HepG2 (cell line): ENCODE measurements around the gene OR6T1. TPM values are rescaled to one million over a fixed set of nuclear protein-coding genes. Genes with fewer than 3 reads are reported as not detected.

Experiments used
- ATAC-seq: fragments of 200-7000 bp; cut with Tn5 transposase; 3 replicates; pipeline ENCODE4 v1.9.1; 2020; ENCODE audit warnings: mild to moderate bottlenecking, moderate library complexity
- BruUV-seq: library from RNA; stranded (reverse); fragments of 400-500 nt; replicated peaks from 2 replicates; lab custom pipeline; 2021; lab: Mats Ljungman, UMichigan
- CTCF ChIA-PET: fragments of 300-600 bp; formaldehyde crosslinking; extraction: SDS; loops from one replicate; lab custom pipeline; 2021; ENCODE audit warnings: low total read pairs, inconsistent platforms, low intra/inter-chr PET ratio; lab: Yijun Ruan, JAX
- POLR2A ChIA-PET: fragments of 350-600 bp; sonication (Branson Sonifier 250); formaldehyde crosslinking; loops from one replicate; lab custom pipeline; 2020; ENCODE audit warnings: antibody characterized with exemption, inconsistent platforms; lab: Yijun Ruan, JAX
- DNase-seq: peaks from one replicate; pipeline ENCODE4 v3.0.0-alpha.2; 2015; ENCODE audit warnings: low spot score
- FAIRE-seq: peaks from 3 replicates; lab custom pipeline; 2011; peaks lifted over from hg19 to GRCh38; lab: Jason Lieb, UNC
- H2AFZ ChIP-seq: one replicate; pipeline ENCODE4 v1.6.1; 2011; ENCODE audit warnings: low read length, inconsistent platforms
- H3K27ac ChIP-seq: fragments of 300-600 bp; 3 replicates; pipeline ENCODE4 v1.8.0; 2011; ENCODE audit warnings: mixed run types, mild to moderate bottlenecking, mixed read lengths, low read length, inconsistent platforms; ENCODE audit not compliant: insufficient read depth; ENCODE audit errors: extremely low read length
- H3K27me3 ChIP-seq, 2 experiments: fragments of 200-600 bp in 1 of 2; 2 replicates in 1 of 2; 3 replicates in 1 of 2; pipeline versions ENCODE4 v1.6.0 to v1.8.0; 2011; ENCODE audit warnings: low read length in 2 of 2, mild to moderate bottlenecking in 2 of 2, moderate library complexity in 2 of 2, inconsistent platforms in 1 of 2; ENCODE audit not compliant: insufficient read depth in 2 of 2, control insufficient read depth in 1 of 2
- H3K36me3 ChIP-seq, 2 experiments: fragments of 200-600 bp in 1 of 2; replicated peaks in 1 of 2; 2 replicates in 1 of 2; 3 replicates in 1 of 2; pipeline versions ENCODE4 v1.5.1 to v1.8.0; 2011; ENCODE audit warnings: low read length in 2 of 2, inconsistent platforms in 1 of 2; ENCODE audit not compliant: insufficient read depth in 2 of 2, control insufficient read depth in 1 of 2
- H3K4me1 ChIP-seq: 2 replicates; pipeline ENCODE4 v1.5.1; 2012; ENCODE audit warnings: low read length, inconsistent platforms; ENCODE audit not compliant: insufficient read depth
- H3K4me2 ChIP-seq: 2 replicates; pipeline ENCODE4 v1.6.0; 2011; ENCODE audit warnings: low read depth, low read length, inconsistent platforms
- H3K4me3 ChIP-seq, 3 experiments: fragments of 200-600 bp in 1 of 3; sonication (generic), shearing (Covaris generic) in 1 of 3; replicated peaks in 1 of 3; 2 replicates each; pipeline ENCODE4 v1.5.1; 2011 to 2016; ENCODE audit warnings: low read length in 3 of 3, inconsistent platforms in 2 of 3, low read depth in 2 of 3, mild to moderate bottlenecking in 2 of 3, control low read depth in 1 of 3, mixed read lengths in 1 of 3; ENCODE audit not compliant: insufficient read depth in 1 of 3
- H3K79me2 ChIP-seq: one replicate; pipeline ENCODE4 v1.6.1; 2011; ENCODE audit warnings: low read length, inconsistent platforms; ENCODE audit not compliant: insufficient read depth
- H3K9ac ChIP-seq: 2 replicates; pipeline ENCODE4 v1.6.0; 2011; ENCODE audit warnings: mild to moderate bottlenecking, low read depth, low read length, inconsistent platforms; ENCODE audit not compliant: insufficient read depth
- H3K9me3 ChIP-seq: 2 replicates; pipeline ENCODE4 v1.5.1; 2012; ENCODE audit warnings: mild to moderate bottlenecking, low read length
- H4K20me1 ChIP-seq: 2 replicates; pipeline ENCODE4 v1.6.0; 2011; ENCODE audit warnings: inconsistent platforms, mild to moderate bottlenecking, low read length, moderate library complexity; ENCODE audit not compliant: insufficient read depth
- DZIP1 ChIP-seq: sonication (generic); formaldehyde crosslinking; IDR thresholded peaks from 2 replicates; pipeline ENCODE4 v1.5.0; 2020; ENCODE audit warnings: mild to moderate bottlenecking, missing genetic modification reagents
- NFE2 ChIP-seq: sonication (generic); formaldehyde crosslinking; IDR thresholded peaks from 2 replicates; pipeline ENCODE4 v1.4.0; 2020; ENCODE audit warnings: missing genetic modification reagents
- SPEN ChIP-seq: sonication (generic); formaldehyde crosslinking; IDR thresholded peaks from 2 replicates; pipeline ENCODE4 v1.5.1; 2020; ENCODE audit warnings: low read depth, mild to moderate bottlenecking, missing genetic modification reagents
- THRA ChIP-seq: sonication (generic); formaldehyde crosslinking; IDR thresholded peaks from 2 replicates; pipeline ENCODE4 v1.4.0; 2020; ENCODE audit warnings: missing genetic modification reagents, borderline replicate concordance
- XRCC5 ChIP-seq: fragments of 200-400 bp; formaldehyde crosslinking; optimal IDR thresholded peaks from 2 replicates; pipeline ENCODE3; 2017; ENCODE audit warnings: mild to moderate bottlenecking, low read length
- ZFY ChIP-seq: sonication (generic); formaldehyde crosslinking; IDR thresholded peaks from 2 replicates; pipeline ENCODE4 v1.4.0; 2020; ENCODE audit warnings: missing genetic modification reagents
- ZNF329 ChIP-seq: sonication (generic); formaldehyde crosslinking; IDR thresholded peaks from 2 replicates; pipeline ENCODE4 v1.9.0; 2021; ENCODE audit warnings: low read depth, mild to moderate bottlenecking, missing genetic modification reagents
- in situ Hi-C: cut with HindIII; loops from 2 replicates; pipeline ENCODE4 v1.10.0; 2017; ENCODE audit warnings: low pct_unique_long_range_greater_than_20kb; ENCODE audit not compliant: extremely low pct_ligation_motif_present
- intact Hi-C: fragments of 100-400 bp; cut with micrococcal nuclease; formaldehyde crosslinking; loops from one replicate; pipeline ENCODE4 v1.10.0; 2022; ENCODE audit not compliant: unreplicated experiment
- polyA plus RNA-seq, 8 experiments: library from polyadenylated mRNA; depleted of rRNA in 3 of 8; stranded (reverse) in 7 of 8; unstranded in 1 of 8; fragments of >200 nt; fragmentation: Illumina TruSeq in 4 of 8; extraction: Trizol in 4 of 8; gene quantifications; 2 replicates each; pipeline versions ENCODE4 v1.2.1 to v1.2.3, GENCODE V29; 2011 to 2016; ENCODE audit warnings: low read depth in 4 of 8, missing spikeins in 1 of 8, mixed read lengths in 1 of 8; ENCODE audit not compliant: insufficient read depth in 1 of 8
- total RNA-seq, 5 experiments: library from RNA; depleted of rRNA; stranded (reverse); fragments of >200 nt; fragmentation: Illumina TruSeq; extraction: Trizol; gene quantifications; 2 replicates each; pipeline ENCODE4 v1.2.3, GENCODE V29; 2016; ENCODE audit warnings: low read depth in 1 of 5

Gene OR6T1
- total and polyA plus RNA-seq, 2 of the 13 experiments (the other 11 are each of a cell fraction or from before 2014, with no cell fraction given) = not detected

GRCh38 chr11:123956752-123957151, 13.1 kb upstream of the OR6T1 start:
- Histone ChIP-seq H4K20me1 (no peaks in the 10 kb centered on the region), H3K27me3 (no peaks in the 10 kb centered on the region), H3K9me3 (peaks cover 38% of the 10 kb centered on the region; the same call in 1 of the 2 replicates), H3K79me2 (no peaks in the 10 kb centered on the region), H3K9ac (no peak overlapping the region), H3K4me3 (no peak overlapping the region), H3K4me2 (no peak overlapping the region), H3K4me1 (no peaks in the 10 kb centered on the region), H2AFZ (no peak overlapping the region), H3K36me3 (no peaks in the 10 kb centered on the region), H3K27ac (no peak overlapping the region)
- no peak for DNase-seq
- CTCF ChIA-PET = no interaction called here
- BruUV-seq = no TSS peak
- ATAC-seq = no peak
- in situ Hi-C loops (no loop called here), intact Hi-C loops (no loop called here)
- no peak for FAIRE-seq
- POLR2A ChIA-PET = no interaction called here
- TF ChIP-seq THRA (CRISPR knock-in tag) (no peak), ZNF329 (CRISPR knock-in tag) (no peak), ZFY (CRISPR knock-in tag) (no peak), NFE2 (CRISPR knock-in tag) (no peak), DZIP1 (CRISPR knock-in tag) (no peak), SPEN (CRISPR knock-in tag) (no peak), XRCC5 (no peak)
